ENCODE measurements around the gene ZNF853.

GRCh38 chr7:6608794-6609193 is 6.6 kb upstream of the ZNF853 start:
- TF ChIP-seq EP300 (IDR thresholded peaks at IDR 0.05; ENCODE audit: borderline replicate concordance in 1 of 2, low read depth in 2 of 2, low read length in 2 of 2) (no peak), POLR2A (IDR thresholded peaks at IDR 0.05; ENCODE audit: control extremely low read depth in 1 of 2, low read depth in 2 of 2, low read length in 2 of 2) (no peak), CHD1 (IDR thresholded peaks at IDR 0.05; ENCODE audit: low read depth, low read length) (no peak), RNF2 (IDR thresholded peaks at IDR 0.05; ENCODE audit: borderline replicate concordance, low read depth, low read length, missing control alignments, poor library complexity, severe bottlenecking) (no peak), NANOG (IDR thresholded peaks at IDR 0.05; ENCODE audit: insufficient read depth, low read depth, low read length, poor library complexity, severe bottlenecking) (no peak), POLR2AphosphoS5 (IDR thresholded peaks at IDR 0.05; ENCODE audit: low read depth, low read length) (no peak)
- TF ChIP-seq, protein P1, sequence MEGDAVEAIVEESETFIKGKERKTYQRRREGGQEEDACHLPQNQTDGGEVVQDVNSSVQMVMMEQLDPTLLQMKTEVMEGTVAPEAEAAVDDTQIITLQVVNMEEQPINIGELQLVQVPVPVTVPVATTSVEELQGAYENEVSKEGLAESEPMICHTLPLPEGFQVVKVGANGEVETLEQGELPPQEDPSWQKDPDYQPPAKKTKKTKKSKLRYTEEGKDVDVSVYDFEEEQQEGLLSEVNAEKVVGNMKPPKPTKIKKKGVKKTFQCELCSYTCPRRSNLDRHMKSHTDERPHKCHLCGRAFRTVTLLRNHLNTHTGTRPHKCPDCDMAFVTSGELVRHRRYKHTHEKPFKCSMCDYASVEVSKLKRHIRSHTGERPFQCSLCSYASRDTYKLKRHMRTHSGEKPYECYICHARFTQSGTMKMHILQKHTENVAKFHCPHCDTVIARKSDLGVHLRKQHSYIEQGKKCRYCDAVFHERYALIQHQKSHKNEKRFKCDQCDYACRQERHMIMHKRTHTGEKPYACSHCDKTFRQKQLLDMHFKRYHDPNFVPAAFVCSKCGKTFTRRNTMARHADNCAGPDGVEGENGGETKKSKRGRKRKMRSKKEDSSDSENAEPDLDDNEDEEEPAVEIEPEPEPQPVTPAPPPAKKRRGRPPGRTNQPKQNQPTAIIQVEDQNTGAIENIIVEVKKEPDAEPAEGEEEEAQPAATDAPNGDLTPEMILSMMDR (IDR thresholded peaks at IDR 0.05; ENCODE audit: control extremely low read depth in 1 of 3, insufficient read depth in 1 of 3, low read depth in 1 of 3, low read length in 3 of 3), result no peak
